Esophagus squamous epithelium (tissue), 5 donors: ENCODE measurements around the gene SEMA7A. TPM values are rescaled to one million over a fixed set of nuclear protein-coding genes. Genes with fewer than 3 reads are reported as not detected.
A peak's percentile ranks its signal among the peaks of the same experiment; 100 is the strongest.

Source experiments
- DNase-seq: peaks from one replicate; lab custom pipeline; 2025; lab: John Stamatoyannopoulos, UW
- H3K27ac ChIP-seq, 4 donors: fragments of 200-600 bp; sonication (generic); one replicate each; pipeline ENCODE4 v1.5.1; 2016 to 2019; ENCODE audit warnings: mild to moderate bottlenecking in 1 of 4
- H3K27me3 ChIP-seq, 4 donors: fragments of 200-600 bp; sonication (generic); 1 replicate in 3 of 4; 2 replicates in 1 of 4; pipeline versions ENCODE4 v1.5.1 to v1.6.0; 2017 to 2021; ENCODE audit warnings: antibody characterized with exemption in 1 of 4
- H3K36me3 ChIP-seq, 3 donors: fragments of 200-600 bp; sonication (generic); one replicate each; pipeline ENCODE4 v1.5.1; 2016 to 2019
- H3K4me1 ChIP-seq, 3 donors: fragments of 200-600 bp; sonication (generic); one replicate each; pipeline ENCODE4 v1.5.1; 2017 to 2019
- H3K4me3 ChIP-seq, 4 donors: fragments of 200-600 bp; sonication (generic); 1 replicate in 3 of 4; 2 replicates in 1 of 4; pipeline ENCODE4 v1.5.1; 2016 to 2019; ENCODE audit warnings: mild to moderate bottlenecking in 2 of 4, moderate library complexity in 1 of 4
- H3K9me3 ChIP-seq, 3 donors: fragments of 200-600 bp; sonication (generic); one replicate each; pipeline ENCODE4 v1.5.1; 2016 to 2019
- CTCF ChIP-seq, 6 experiments: fragments of 450-650 bp in 4 of 6; fragments of 200-600 bp in 2 of 6; sonication (generic) in 2 of 6; IDR thresholded peaks; one replicate each; pipeline ENCODE4 v1.5.1; 2016 to 2019; ENCODE audit warnings: antibody characterized with exemption in 6 of 6, mild to moderate bottlenecking in 4 of 6, moderate library complexity in 4 of 6
- POLR2A ChIP-seq, 4 donors: fragments of 450-650 bp; IDR thresholded peaks; one replicate each; pipeline ENCODE4 v1.6.1; 2017; ENCODE audit warnings: antibody characterized with exemption in 4 of 4, mild to moderate bottlenecking in 4 of 4, moderate library complexity in 3 of 4
- WGBS, 2 donors: methylation state at CpG; one replicate each; pipeline ENCODE4 v1.1.5; 2018; 5-methylcytosine and 5-hydroxymethylcytosine counted together
- intact Hi-C: fragments of 100-400 bp; cut with DNase I; formaldehyde crosslinking; loops from one replicate; pipeline ENCODE4 v1.15.0; 2022
- total RNA-seq, 4 donors: library from RNA; depleted of rRNA; stranded (reverse); fragments of >200 nt; gene quantifications; one replicate each; pipeline ENCODE4 v1.1.0, GENCODE V29; 2016
- donor health status: DM: yes; HTN: yes; CAD: no.

Gene SEMA7A
- total RNA-seq, 4 donors from 2014 or later: 1.2 to 7.5 (median 2.9) TPM

DNA sequence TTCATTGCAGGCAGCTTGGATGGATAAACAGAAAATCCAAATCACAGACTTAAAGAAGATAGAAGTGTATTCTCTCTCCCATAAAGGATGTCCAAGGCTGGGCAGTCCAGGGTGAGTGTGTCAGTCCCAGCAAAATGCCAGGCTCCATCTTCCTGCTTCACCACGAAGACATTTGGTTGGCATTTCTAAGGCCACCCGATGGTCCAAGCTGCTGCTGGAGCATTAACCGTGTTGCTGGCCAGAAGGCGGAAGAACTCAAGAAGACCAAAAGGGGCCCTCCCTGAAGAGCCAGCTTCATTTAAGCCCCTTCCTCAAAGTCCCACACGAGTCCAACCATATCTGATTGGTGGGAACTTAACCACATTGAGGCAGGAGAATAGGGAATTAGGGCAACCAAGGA lies 63.3 kb downstream of the SEMA7A start:
- intact Hi-C loops: loop anchor here (10.0 kb wide), 1 partner anchor 394 kb away; no protein-coding TSS in a partner anchor
- no peak for TF ChIP-seq POLR2A (IDR thresholded peaks at IDR 0.05)
- no peak for TF ChIP-seq CTCF (IDR thresholded peaks at IDR 0.05)
- no peak for DNase-seq
- no peak overlapping the region for H3K27ac ChIP-seq
- WGBS, 2 donors: 82 to 87% methylated on average over 5 of the region's 5 CpGs
- H3K4me3 ChIP-seq: no peak overlapping the region
- H3K36me3 ChIP-seq: no peaks in the 10 kb centered on the region
- H3K4me1 ChIP-seq: peaks cover 14 to 47% (median 15%) of the 10 kb centered on the region in 3 donors
- H3K9me3 ChIP-seq: no peaks in the 10 kb centered on the region
- H3K27me3 ChIP-seq: peaks cover 0 to 23% (median 0%) of the 10 kb centered on the region in 4 donors

DNA sequence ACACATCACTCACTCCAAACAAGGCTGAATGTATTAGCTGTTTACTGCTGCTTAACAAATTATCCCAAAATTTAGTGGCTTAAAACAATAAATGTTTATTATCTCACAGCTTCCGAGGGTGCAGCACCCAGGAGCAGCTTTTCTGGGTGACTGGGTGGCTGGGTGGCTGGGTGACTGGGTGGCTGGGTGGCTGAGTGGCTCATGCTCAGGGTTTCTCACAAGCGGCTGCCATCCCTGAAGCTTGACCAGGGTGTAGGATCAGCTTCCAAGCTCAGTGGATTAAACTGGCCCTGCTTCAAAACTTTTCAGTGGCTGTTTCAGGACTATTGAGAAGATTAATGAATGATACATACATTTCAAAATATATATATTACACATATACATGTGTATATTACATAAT lies 64.0 kb downstream of the SEMA7A start:
- intact Hi-C loops: loop anchor here (10.0 kb wide), 1 partner anchor 395 kb away; no protein-coding TSS in a partner anchor

DNA sequence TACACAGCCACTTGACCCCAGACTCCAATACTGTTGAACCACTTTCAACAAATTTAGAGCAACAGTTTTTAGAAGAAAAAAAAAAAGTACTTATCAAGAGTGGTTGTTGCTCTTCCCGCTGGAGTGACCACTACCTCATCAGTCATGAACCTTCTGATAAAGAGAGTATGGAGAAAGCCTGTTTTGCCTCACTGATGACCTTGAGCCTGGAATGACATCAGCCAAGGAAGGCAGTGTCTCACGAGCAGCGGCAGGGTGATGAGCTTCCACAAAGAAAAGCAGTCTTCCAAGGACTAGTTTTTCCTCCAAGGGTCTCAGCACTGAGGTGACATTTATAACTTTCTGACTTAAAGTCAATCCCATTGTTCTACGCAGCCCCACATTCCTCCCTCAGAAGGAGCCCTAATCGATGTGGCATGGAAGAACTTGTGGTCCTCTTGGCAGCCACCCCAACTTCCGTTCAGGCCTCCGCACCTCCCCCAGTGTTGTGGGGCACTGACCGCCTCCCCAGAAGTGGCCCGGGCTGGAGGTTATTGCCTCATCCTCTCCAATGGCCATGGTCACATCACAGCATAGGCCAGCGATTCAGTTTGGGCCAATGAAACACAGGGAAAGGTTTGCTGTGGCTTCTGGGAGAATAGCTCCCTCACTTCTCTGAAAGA lies 64.5 kb downstream of the SEMA7A start:
- Histone ChIP-seq H3K4me3 (no peak overlapping the region), H3K27me3 (peaks cover 0 to 26% (median 0%) of the 10 kb centered on the region in 4 donors), H3K27ac (no peak overlapping the region), H3K36me3 (no peaks in the 10 kb centered on the region), H3K4me1 (peaks cover 8 to 49% (median 9%) of the 10 kb centered on the region in 3 donors), H3K9me3 (no peaks in the 10 kb centered on the region)
- 63 to 64% methylated on average over 8 to 10 of the region's 10 CpGs for WGBS, 2 donors
- DNase-seq: no peak
- TF ChIP-seq CTCF (IDR thresholded peaks at IDR 0.05) (no peak), POLR2A (IDR thresholded peaks at IDR 0.05) (no peak)
- intact Hi-C loops: no loop called here

More for the DNA sequence above, 64.0 kb downstream of the SEMA7A start:
- peaks cover 12 to 50% (median 13%) of the 10 kb centered on the region in 3 donors for H3K4me1 ChIP-seq
- H3K9me3 ChIP-seq: no peaks in the 10 kb centered on the region
- no peak for DNase-seq
- TF ChIP-seq POLR2A (IDR thresholded peaks at IDR 0.05): no peak
- TF ChIP-seq CTCF (IDR thresholded peaks at IDR 0.05): no peak
- no peak overlapping the region for H3K27ac ChIP-seq
- no peaks in the 10 kb centered on the region for H3K36me3 ChIP-seq
- 65 to 83% methylated on average over 2 of the region's 2 CpGs for WGBS, 2 donors
- no peak overlapping the region for H3K4me3 ChIP-seq
- peaks cover 0 to 26% (median 0%) of the 10 kb centered on the region in 4 donors for H3K27me3 ChIP-seq

- Histone ChIP-seq H3K27me3 (peaks cover 0 to 26% (median 0%) of the 10 kb centered on the region in 4 donors), H3K27ac (no peak overlapping the region), H3K36me3 (no peaks in the 10 kb centered on the region), H3K4me3 (peak overlapping the region in 1 of 4 donors; percentile 62), H3K9me3 (no peaks in the 10 kb centered on the region), H3K4me1 (peaks cover 4 to 38% (median 9%) of the 10 kb centered on the region in 3 donors)
- intact Hi-C loops: no loop called here
- WGBS, 2 donors: 77 to 82% methylated on average over 3 of the region's 3 CpGs
- no peak for DNase-seq
- no peak for TF ChIP-seq CTCF (IDR thresholded peaks at IDR 0.05)
- TF ChIP-seq POLR2A (IDR thresholded peaks at IDR 0.05): no peak
These were observed 65.6 kb downstream of the SEMA7A start for GRCh38 chr15:74368121-74368520.

- TF ChIP-seq POLR2A (IDR thresholded peaks at IDR 0.05) (no peak), CTCF (IDR thresholded peaks at IDR 0.05) (no peak)
- Histone ChIP-seq H3K9me3 (no peaks in the 10 kb centered on the region), H3K27me3 (peaks cover 0 to 26% (median 0%) of the 10 kb centered on the region in 4 donors), H3K27ac (peak within 1 kb of the TSS in 3 of 4 donors; percentile 36 to 89 (median 83)), H3K4me1 (peaks cover 4 to 36% (median 9%) of the 10 kb centered on the region in 3 donors), H3K36me3 (no peaks in the 10 kb centered on the region), H3K4me3 (peak within 1 kb of the TSS; percentile 51 to 71 (median 63))
- intact Hi-C loops: no loop called here
- no peak for DNase-seq
- WGBS, 2 donors: 53 to 90% methylated on average over 2 to 5 of the region's 12 CpGs
These were observed 66.4 kb downstream of the SEMA7A start, which contains the start of gene CYP11A1 for GRCh38 chr15:74367296-74367854. TSS of gene CYP11A1 (minus strand) at chr15:74367646. CDS start at chr15:74367585, 61 bp downstream.
